KMS-11 (cell line): ENCODE data around the gene ULK4.

Experiments
- H2AFZ ChIP-seq: fragments of 200-600 bp; sonication (generic); 2 replicates; pipeline ENCODE4 v1.6.1; 2016; ENCODE audit warnings: antibody characterized with exemption, mixed run types, low read depth
- H3K27ac ChIP-seq: fragments of 200-600 bp; sonication (generic); 2 replicates; pipeline ENCODE4 v1.6.1; 2016; ENCODE audit warnings: mild to moderate bottlenecking, mixed run types
- H3K27me3 ChIP-seq: fragments of 200-600 bp; sonication (generic); 2 replicates; pipeline ENCODE4 v1.6.1; 2017; ENCODE audit warnings: mild to moderate bottlenecking, low read depth, mixed run types, moderate library complexity; ENCODE audit not compliant: insufficient read depth
- H3K36me3 ChIP-seq: fragments of 200-600 bp; sonication (generic); 2 replicates; pipeline ENCODE4 v1.6.1; 2017; ENCODE audit warnings: mild to moderate bottlenecking, mixed run types; ENCODE audit not compliant: insufficient read depth
- H3K4me1 ChIP-seq: fragments of 200-600 bp; sonication (generic); 2 replicates; pipeline ENCODE4 v1.6.1; 2016; ENCODE audit warnings: mild to moderate bottlenecking, low read depth, mixed run types; ENCODE audit not compliant: poor library complexity, severe bottlenecking
- H3K4me2 ChIP-seq: fragments of 200-600 bp; sonication (generic); 2 replicates; pipeline ENCODE4 v1.7.0; 2016; ENCODE audit warnings: mild to moderate bottlenecking, mixed run types
- H3K4me3 ChIP-seq: fragments of 200-600 bp; sonication (generic); IDR thresholded peaks from 2 replicates; pipeline ENCODE4 v1.6.1; 2017; ENCODE audit warnings: low read depth, low read length, mixed read lengths; ENCODE audit not compliant: insufficient read depth
- H3K79me2 ChIP-seq: fragments of 200-600 bp; sonication (generic); 2 replicates; pipeline ENCODE4 v1.6.1; 2016; ENCODE audit warnings: low read depth, mixed run types; ENCODE audit not compliant: insufficient read depth
- H3K9ac ChIP-seq: fragments of 200-600 bp; sonication (generic); 2 replicates; pipeline ENCODE4 v1.6.1; 2016; ENCODE audit warnings: mild to moderate bottlenecking, mixed run types
- H4K20me1 ChIP-seq: fragments of 200-600 bp; sonication (generic); 2 replicates; pipeline ENCODE4 v1.6.1; 2016; ENCODE audit warnings: mild to moderate bottlenecking, mixed run types; ENCODE audit not compliant: insufficient read depth
- CTCF ChIP-seq: fragments of 200-600 bp; sonication (generic); conservative IDR thresholded peaks from 2 replicates; pipeline ENCODE4 v1.6.1; 2017; ENCODE audit warnings: low read depth, mild to moderate bottlenecking, antibody characterized with exemption, low read length, moderate library complexity, mixed read lengths

Gene ULK4

GRCh38 chr3:41276191-41276590, 685.7 kb downstream of the ULK4 start:
- Histone ChIP-seq H2AFZ (no peak overlapping the region), H3K4me2 (no peak overlapping the region), H3K9ac (no peak overlapping the region), H4K20me1 (no peaks in the 10 kb centered on the region), H3K27me3 (no peaks in the 10 kb centered on the region), H3K79me2 (no peaks in the 10 kb centered on the region), H3K27ac (no peak overlapping the region), H3K36me3 (no peaks in the 10 kb centered on the region), H3K4me3 (no peak overlapping the region), H3K4me1 (no peaks in the 10 kb centered on the region)
- TF ChIP-seq CTCF = no peak

GRCh38 chr3:41274944-41275668, 686.8 kb downstream of the ULK4 start:
- TF ChIP-seq CTCF = no peak
- Histone ChIP-seq H3K9ac (no peak overlapping the region), H3K27me3 (no peaks in the 10 kb centered on the region), H3K27ac (no peak overlapping the region), H3K4me1 (no peaks in the 10 kb centered on the region), H4K20me1 (no peaks in the 10 kb centered on the region), H3K4me3 (no peak overlapping the region), H2AFZ (no peak overlapping the region), H3K4me2 (no peak overlapping the region), H3K36me3 (no peaks in the 10 kb centered on the region), H3K79me2 (no peaks in the 10 kb centered on the region)

- Histone ChIP-seq H3K4me2 (no peak overlapping the region), H3K4me3 (no peak overlapping the region), H3K36me3 (no peaks in the 10 kb centered on the region), H3K4me1 (no peaks in the 10 kb centered on the region), H3K27ac (no peak overlapping the region), H4K20me1 (no peaks in the 10 kb centered on the region), H2AFZ (no peak overlapping the region), H3K9ac (no peak overlapping the region), H3K79me2 (no peaks in the 10 kb centered on the region), H3K27me3 (no peaks in the 10 kb centered on the region)
- no peak for TF ChIP-seq CTCF
These were observed 689.2 kb downstream of the ULK4 start for GRCh38 chr3:41272667-41273066.

GRCh38 chr3:41267975-41268640, 693.8 kb downstream of the ULK4 start:
- Histone ChIP-seq H4K20me1 (no peaks in the 10 kb centered on the region), H3K4me1 (no peaks in the 10 kb centered on the region), H3K4me3 (no peak overlapping the region), H2AFZ (no peak overlapping the region), H3K27ac (no peak overlapping the region), H3K36me3 (no peaks in the 10 kb centered on the region), H3K79me2 (no peaks in the 10 kb centered on the region), H3K4me2 (no peak overlapping the region), H3K27me3 (no peaks in the 10 kb centered on the region), H3K9ac (no peak overlapping the region)
- no peak for TF ChIP-seq CTCF
